Osteocyte (in vitro differentiated cells): ENCODE measurements around the gene CCND1. TPM values are rescaled to one million over a fixed set of nuclear protein-coding genes. Genes with fewer than 3 reads are reported as not detected.
A peak's percentile ranks its signal among the peaks of the same experiment; 100 is the strongest.

Source experiments
- DNase-seq: peaks from one replicate; pipeline ENCODE4 v3.0.0; 2021; ENCODE audit warnings: mixed read lengths; ENCODE audit not compliant: unreplicated experiment; ENCODE audit errors: extremely low spot score
- H3K27ac Mint-ChIP-seq: one replicate; pipeline ENCODE4 v1.8.0; 2021; ENCODE audit warnings: mild to moderate bottlenecking, mixed read lengths; ENCODE audit not compliant: unreplicated experiment
- H3K27me3 Mint-ChIP-seq: one replicate; pipeline ENCODE4 v1.8.0; 2021; ENCODE audit warnings: mixed read lengths; ENCODE audit not compliant: unreplicated experiment
- H3K36me3 Mint-ChIP-seq: one replicate; pipeline ENCODE4 v1.8.0; 2021; ENCODE audit warnings: mixed read lengths; ENCODE audit not compliant: unreplicated experiment
- H3K4me1 Mint-ChIP-seq: one replicate; pipeline ENCODE4 v1.8.0; 2021; ENCODE audit warnings: mixed read lengths; ENCODE audit not compliant: unreplicated experiment
- H3K4me3 Mint-ChIP-seq: one replicate; pipeline ENCODE4 v1.8.0; 2021; ENCODE audit warnings: mild to moderate bottlenecking, moderate library complexity, mixed read lengths; ENCODE audit not compliant: unreplicated experiment
- H3K9me3 Mint-ChIP-seq: one replicate; pipeline ENCODE4 v1.8.0; 2021; ENCODE audit warnings: mixed read lengths; ENCODE audit not compliant: unreplicated experiment
- CTCF ChIP-seq: fragments of 200-600 bp; sonication (generic); IDR thresholded peaks from 2 replicates; pipeline ENCODE4 v1.5.0; 2021; ENCODE audit warnings: antibody characterized with exemption, mild to moderate bottlenecking, moderate library complexity
- total RNA-seq: library from RNA; stranded (reverse); gene quantifications from 2 replicates; pipeline ENCODE4 v1.2.1, GENCODE V29; 2021

Gene CCND1
- total RNA-seq, 1 donor from 2014 or later: 180 TPM

DNA sequence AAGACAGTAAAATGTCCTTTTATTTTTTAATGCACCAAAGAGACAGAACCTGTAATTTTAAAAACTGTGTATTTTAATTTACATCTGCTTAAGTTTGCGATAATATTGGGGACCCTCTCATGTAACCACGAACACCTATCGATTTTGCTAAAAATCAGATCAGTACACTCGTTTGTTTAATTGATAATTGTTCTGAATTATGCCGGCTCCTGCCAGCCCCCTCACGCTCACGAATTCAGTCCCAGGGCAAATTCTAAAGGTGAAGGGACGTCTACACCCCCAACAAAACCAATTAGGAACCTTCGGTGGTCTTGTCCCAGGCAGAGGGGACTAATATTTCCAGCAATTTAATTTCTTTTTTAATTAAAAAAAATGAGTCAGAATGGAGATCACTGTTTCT is 1.1 kb upstream of the CCND1 start:
- DNase-seq: no peak
- peak overlapping the region; percentile 66 for H3K27ac Mint-ChIP-seq
- peak overlapping the region; percentile 81 for H3K4me3 Mint-ChIP-seq
- peaks cover 39% of the 10 kb centered on the region for H3K4me1 Mint-ChIP-seq
- H3K27me3 Mint-ChIP-seq: no peaks in the 10 kb centered on the region
- peaks cover 5% of the 10 kb centered on the region for H3K36me3 Mint-ChIP-seq
- no peak for TF ChIP-seq CTCF
- H3K9me3 Mint-ChIP-seq: no peaks in the 10 kb centered on the region

GRCh38 chr11:69640260-69640994 is 529 bp upstream of the CCND1 start:
- Mint-ChIP-seq H3K4me3 (peak overlapping the region; percentile 81), H3K4me1 (peaks cover 44% of the 10 kb centered on the region), H3K9me3 (no peaks in the 10 kb centered on the region), H3K36me3 (peaks cover 5% of the 10 kb centered on the region), H3K27ac (peak overlapping the region; percentile 66), H3K27me3 (no peaks in the 10 kb centered on the region)
- no peak for TF ChIP-seq CTCF
- no peak for DNase-seq

- Mint-ChIP-seq H3K27ac (peak overlapping the region; percentile 86), H3K36me3 (peaks cover 5% of the 10 kb centered on the region), H3K9me3 (no peaks in the 10 kb centered on the region), H3K4me3 (peak overlapping the region; percentile 87), H3K27me3 (no peaks in the 10 kb centered on the region), H3K4me1 (peaks cover 41% of the 10 kb centered on the region)
- no peak for TF ChIP-seq CTCF
- no peak for DNase-seq
Observed at GRCh38 chr11:69641681-69642548, 959 bp downstream of the CCND1 start.

DNA sequence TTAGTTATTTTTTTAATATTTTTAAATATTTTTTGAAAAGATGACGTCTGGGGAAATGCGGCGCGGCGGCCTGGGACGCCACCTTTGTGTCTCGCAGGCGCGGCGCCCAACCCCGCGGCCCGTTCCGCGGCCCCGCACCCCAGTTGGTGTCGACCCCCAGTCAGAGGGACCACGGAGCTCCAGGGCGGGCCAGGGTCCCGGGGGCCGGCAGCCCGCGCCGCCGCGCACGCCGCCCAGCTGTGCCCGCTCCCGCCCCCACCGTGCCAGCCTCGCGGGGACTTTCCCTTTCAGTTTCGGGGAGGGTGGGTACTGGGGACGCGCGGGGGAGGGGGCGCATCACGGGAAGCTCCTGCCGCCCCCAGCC is 1.6 kb downstream of the CCND1 start:
- H3K4me1 Mint-ChIP-seq: peaks cover 40% of the 10 kb centered on the region
- H3K27me3 Mint-ChIP-seq: no peaks in the 10 kb centered on the region
- TF ChIP-seq CTCF: no peak
- peaks cover 5% of the 10 kb centered on the region for H3K36me3 Mint-ChIP-seq
- H3K4me3 Mint-ChIP-seq: no peak overlapping the region
- no peak overlapping the region for H3K27ac Mint-ChIP-seq
- no peak for DNase-seq
- H3K9me3 Mint-ChIP-seq: no peaks in the 10 kb centered on the region
